HG02970 (cell line): ENCODE data around the gene THOC7.

Source experiments
- ATAC-seq: cut with Tn5 transposase; IDR thresholded peaks from one replicate; pipeline ENCODE4 v1.9.1; 2021; ENCODE audit warnings: mild to moderate bottlenecking, moderate library complexity, moderate number of reproducible peaks; ENCODE audit not compliant: unreplicated experiment, low FRiP score

THOC7 gene

GRCh38 chr3:63847718-63848450, 15.7 kb downstream of the THOC7 start:
- ATAC-seq, result no peak

GRCh38 chr3:63845215-63845614, 18.4 kb downstream of the THOC7 start:
- ATAC-seq, result no peak

- ATAC-seq, result no peak
Observed at GRCh38 chr3:63842127-63842526, 21.5 kb downstream of the THOC7 start.

- no peak for ATAC-seq
Observed at GRCh38 chr3:63841704-63842103, 21.9 kb downstream of the THOC7 start.

- ATAC-seq, result no peak
Observed at GRCh38 chr3:63832395-63832794, 31.2 kb downstream of the THOC7 start.

- ATAC-seq, result no peak
Observed at GRCh38 chr3:63830526-63830925, 33.1 kb downstream of the THOC7 start.

- no peak for ATAC-seq
Observed at GRCh38 chr3:63824309-63824708, 39.3 kb downstream of the THOC7 start.

- no peak for ATAC-seq
Observed at GRCh38 chr3:63819151-63819398, 44.5 kb downstream of the THOC7 start, which contains the start of gene C3orf49. Gene C3orf49, plus strand, starts transcription at chr3:63819299. Its CDS starts 173 bp downstream, at chr3:63819472.

GRCh38 chr3:63818282-63819150, 45.1 kb downstream of the THOC7 start:
- ATAC-seq, result no peak

- ATAC-seq, result no peak
Observed at GRCh38 chr3:63817225-63817624, 46.4 kb downstream of the THOC7 start.

- no peak for ATAC-seq
Observed at GRCh38 chr3:63814237-63814636, 49.4 kb downstream of the THOC7 start.

GRCh38 chr3:63809607-63810006, 54.0 kb downstream of the THOC7 start:
- ATAC-seq, result no peak

- ATAC-seq, result no peak
Observed at GRCh38 chr3:63808633-63809032, 55.0 kb downstream of the THOC7 start.

- ATAC-seq, result no peak
Observed at GRCh38 chr3:63807961-63808565, 55.5 kb downstream of the THOC7 start.

- no peak for ATAC-seq
Observed at GRCh38 chr3:63803911-63804310, 59.7 kb downstream of the THOC7 start.

- ATAC-seq, result no peak
Observed at GRCh38 chr3:63800097-63800496, 63.5 kb downstream of the THOC7 start.

GRCh38 chr3:63798949-63799348, 64.7 kb downstream of the THOC7 start:
- no peak for ATAC-seq

- ATAC-seq, result no peak
Observed at GRCh38 chr3:63798544-63798943, 65.1 kb downstream of the THOC7 start.

GRCh38 chr3:63795438-63795837, 68.2 kb downstream of the THOC7 start:
- no peak for ATAC-seq

- ATAC-seq, result no peak
Observed at GRCh38 chr3:63791974-63792373, 71.6 kb downstream of the THOC7 start.
